Measurements from ENCODE around the gene GCSH. TPM values are rescaled to one million over a fixed set of nuclear protein-coding genes. Genes with fewer than 3 reads are reported as not detected.

GCSH gene
- total RNA-seq, 1 donor from 2014 or later, result 57.0 TPM

- peaks cover 5% of the 10 kb centered on the region for H3K4me1 Mint-ChIP-seq (ENCODE audit: low read depth)
- no peak for DNase-seq (ENCODE audit: low spot score, unreplicated experiment)
- H3K27me3 Mint-ChIP-seq, result no peaks in the 10 kb centered on the region
- H3K27ac Mint-ChIP-seq, result peak overlapping the region; percentile 63
- no peak for TF ChIP-seq CTCF (IDR thresholded peaks at IDR 0.05; ENCODE audit: unreplicated experiment)
- H3K36me3 Mint-ChIP-seq (ENCODE audit: insufficient read depth), result peaks cover 15% of the 10 kb centered on the region
- no peak overlapping the region for H3K4me3 Mint-ChIP-seq (ENCODE audit: low read depth)
- no peaks in the 10 kb centered on the region for H3K9me3 Mint-ChIP-seq (ENCODE audit: low read depth)
Observed at GRCh38 chr16:81088836-81089235, 7.4 kb downstream of the GCSH start.

- Mint-ChIP-seq H3K4me1 (ENCODE audit: low read depth) (no peaks in the 10 kb centered on the region), H3K9me3 (ENCODE audit: low read depth) (no peaks in the 10 kb centered on the region), H3K27ac (no peak overlapping the region), H3K4me3 (ENCODE audit: low read depth) (no peak overlapping the region), H3K36me3 (ENCODE audit: insufficient read depth) (peaks cover 1% of the 10 kb centered on the region), H3K27me3 (no peaks in the 10 kb centered on the region)
- TF ChIP-seq CTCF (IDR thresholded peaks at IDR 0.05; ENCODE audit: unreplicated experiment), result no peak
- DNase-seq (ENCODE audit: low spot score, unreplicated experiment), result no peak
Observed at GRCh38 chr16:81081014-81081413, 15.2 kb downstream of the GCSH start.

- Mint-ChIP-seq H3K27ac (no peak overlapping the region), H3K27me3 (no peaks in the 10 kb centered on the region), H3K4me1 (ENCODE audit: low read depth) (no peaks in the 10 kb centered on the region), H3K36me3 (ENCODE audit: insufficient read depth) (no peaks in the 10 kb centered on the region), H3K4me3 (ENCODE audit: low read depth) (no peak overlapping the region), H3K9me3 (ENCODE audit: low read depth) (no peaks in the 10 kb centered on the region)
- TF ChIP-seq CTCF (IDR thresholded peaks at IDR 0.05; ENCODE audit: unreplicated experiment), result no peak
- no peak for DNase-seq (ENCODE audit: low spot score, unreplicated experiment)
Observed at GRCh38 chr16:81080233-81080632, 16.0 kb downstream of the GCSH start.

- DNase-seq (ENCODE audit: low spot score, unreplicated experiment), result peak; percentile 95
- Mint-ChIP-seq H3K36me3 (ENCODE audit: insufficient read depth) (no peaks in the 10 kb centered on the region), H3K4me1 (ENCODE audit: low read depth) (no peaks in the 10 kb centered on the region), H3K27me3 (no peaks in the 10 kb centered on the region), H3K27ac (no peak within 1 kb of the TSS), H3K4me3 (ENCODE audit: low read depth) (no peak within 1 kb of the TSS), H3K9me3 (ENCODE audit: low read depth) (no peaks in the 10 kb centered on the region)
- TF ChIP-seq CTCF (IDR thresholded peaks at IDR 0.05; ENCODE audit: unreplicated experiment), result no peak
Observed at GRCh38 chr16:81077076-81077940, 18.9 kb downstream of the GCSH start, which contains the start of gene C16orf46. Gene C16orf46 (minus strand): TSS chr16:81077238. CDS start chr16:81063955, 13,283 bp downstream.

- Mint-ChIP-seq H3K36me3 (ENCODE audit: insufficient read depth) (no peaks in the 10 kb centered on the region), H3K4me3 (ENCODE audit: low read depth) (no peak overlapping the region), H3K4me1 (ENCODE audit: low read depth) (no peaks in the 10 kb centered on the region), H3K27me3 (no peaks in the 10 kb centered on the region), H3K9me3 (ENCODE audit: low read depth) (no peaks in the 10 kb centered on the region), H3K27ac (no peak overlapping the region)
- DNase-seq (ENCODE audit: low spot score, unreplicated experiment), result peak; percentile 80
- TF ChIP-seq CTCF (IDR thresholded peaks at IDR 0.05; ENCODE audit: unreplicated experiment), result no peak
Observed at GRCh38 chr16:81076566-81077075, 19.6 kb downstream of the GCSH start.
